Stomach (tissue), 9 donors: ENCODE results near the gene NDUFAF3. TPM values are rescaled to one million over a fixed set of nuclear protein-coding genes. Genes with fewer than 3 reads are reported as not detected.

Experiments
- DNase-seq, 2 donors: peaks; one replicate each; pipeline versions ENCODE4 v3.0.0 to v3.0.0-alpha.2; 2013 to 2019
- H3K27ac ChIP-seq, 5 donors: fragments of 200-600 bp in 4 of 5; sonication (generic) in 4 of 5; one replicate each; pipeline ENCODE4 v1.5.1; 2013 to 2019; ENCODE audit warnings: mild to moderate bottlenecking in 1 of 5, moderate library complexity in 1 of 5
- H3K27me3 ChIP-seq, 3 donors: fragments of 200-600 bp; sonication (generic); one replicate each; pipeline ENCODE4 v1.5.1; 2017 to 2019; ENCODE audit warnings: mixed run types in 1 of 3
- H3K36me3 ChIP-seq, 4 donors: fragments of 200-600 bp; sonication (generic); 1 replicate in 3 of 4; 2 replicates in 1 of 4; pipeline ENCODE4 v1.5.1; 2016 to 2019
- H3K4me1 ChIP-seq, 4 donors: fragments of 200-600 bp; sonication (generic); one replicate each; pipeline ENCODE4 v1.5.1; 2016 to 2019
- H3K4me3 ChIP-seq, 4 donors: fragments of 200-600 bp; sonication (generic) in 3 of 4; one replicate each; pipeline ENCODE4 v1.5.1; 2016 to 2019; ENCODE audit warnings: mild to moderate bottlenecking in 1 of 4
- H3K9me3 ChIP-seq, 4 donors: fragments of 200-600 bp; sonication (generic); one replicate each; pipeline ENCODE4 v1.5.1; 2016 to 2019
- EP300 ChIP-seq: sonication (generic); formaldehyde crosslinking; IDR thresholded peaks from one replicate; pipeline ENCODE4 v1.6.1; 2017; ENCODE audit warnings: antibody characterized with exemption
- POLR2A ChIP-seq, 4 donors: fragments of 450-650 bp; IDR thresholded peaks; one replicate each; pipeline ENCODE4 v1.6.1; 2016; ENCODE audit warnings: antibody characterized with exemption in 4 of 4, control low read depth in 2 of 4, mild to moderate bottlenecking in 1 of 4, moderate library complexity in 1 of 4
- POLR2AphosphoS5 ChIP-seq, 3 donors: sonication (generic); formaldehyde crosslinking; IDR thresholded peaks; one replicate each; pipeline ENCODE4 v1.6.1; 2016; ENCODE audit warnings: antibody characterized with exemption in 3 of 3
- WGBS, 5 donors: extraction: QIAGEN DNeasy Blood & Tissue Kit in 3 of 5; methylation state at CpG; one replicate each; pipeline versions ENCODE4 v1.1.5 to v1.1.7; 2013 to 2018; 5-methylcytosine and 5-hydroxymethylcytosine counted together
- intact Hi-C: fragments of 100-400 bp; cut with DNase I; formaldehyde crosslinking; loops from one replicate; pipeline ENCODE4 v1.15.1; 2023; ENCODE audit warnings: low total_unique reads
- polyA plus RNA-seq, 3 donors: library from polyadenylated mRNA; stranded (reverse); fragments of 200-250 nt; gene quantifications; one replicate each; pipeline ENCODE4 v1.2.3, GENCODE V29; 2013
- total RNA-seq, 5 donors: library from RNA; depleted of rRNA; stranded (reverse); fragments of >200 nt; gene quantifications; one replicate each; pipeline versions ENCODE4 v1.1.0 to v1.2.3, GENCODE V29; 2014 to 2016
- TF ChIP-seq, protein P1 (sequence below), 7 experiments: fragments of 450-650 bp in 4 of 7; fragments of 200-600 bp in 3 of 7; sonication (generic) in 3 of 7; IDR thresholded peaks; one replicate each; pipeline ENCODE4 v1.5.1; 2016 to 2019; ENCODE audit warnings: antibody characterized with exemption in 7 of 7, control low read depth in 2 of 7, mild to moderate bottlenecking in 1 of 7
- donor health status: healthy with polysubstance abuse.
- donor health status: Bipolar disorder and iron deficiency.
- donor health status: healthy.

Gene NDUFAF3
- total and polyA plus RNA-seq, 8 donors = 41.3 to 105 (median 61.3) TPM

- H3K36me3 ChIP-seq = peaks cover 0 to 32% (median 18%) of the 10 kb centered on the region in 4 donors
- no peaks in the 10 kb centered on the region for H3K27me3 ChIP-seq
- TF ChIP-seq, protein P1, sequence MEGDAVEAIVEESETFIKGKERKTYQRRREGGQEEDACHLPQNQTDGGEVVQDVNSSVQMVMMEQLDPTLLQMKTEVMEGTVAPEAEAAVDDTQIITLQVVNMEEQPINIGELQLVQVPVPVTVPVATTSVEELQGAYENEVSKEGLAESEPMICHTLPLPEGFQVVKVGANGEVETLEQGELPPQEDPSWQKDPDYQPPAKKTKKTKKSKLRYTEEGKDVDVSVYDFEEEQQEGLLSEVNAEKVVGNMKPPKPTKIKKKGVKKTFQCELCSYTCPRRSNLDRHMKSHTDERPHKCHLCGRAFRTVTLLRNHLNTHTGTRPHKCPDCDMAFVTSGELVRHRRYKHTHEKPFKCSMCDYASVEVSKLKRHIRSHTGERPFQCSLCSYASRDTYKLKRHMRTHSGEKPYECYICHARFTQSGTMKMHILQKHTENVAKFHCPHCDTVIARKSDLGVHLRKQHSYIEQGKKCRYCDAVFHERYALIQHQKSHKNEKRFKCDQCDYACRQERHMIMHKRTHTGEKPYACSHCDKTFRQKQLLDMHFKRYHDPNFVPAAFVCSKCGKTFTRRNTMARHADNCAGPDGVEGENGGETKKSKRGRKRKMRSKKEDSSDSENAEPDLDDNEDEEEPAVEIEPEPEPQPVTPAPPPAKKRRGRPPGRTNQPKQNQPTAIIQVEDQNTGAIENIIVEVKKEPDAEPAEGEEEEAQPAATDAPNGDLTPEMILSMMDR (IDR thresholded peaks at IDR 0.05) = no peak
- TF ChIP-seq POLR2AphosphoS5 (IDR thresholded peaks at IDR 0.05) = no peak
- no peak for TF ChIP-seq EP300
- TF ChIP-seq POLR2A (IDR thresholded peaks at IDR 0.05) = no peak
- 85 to 92% (median 87%) methylated on average over 6 of the region's 6 CpGs for WGBS, 5 donors
- no peak for DNase-seq
- intact Hi-C loops = no loop called here
- H3K27ac ChIP-seq = no peak overlapping the region
- no peaks in the 10 kb centered on the region for H3K9me3 ChIP-seq
- no peak overlapping the region for H3K4me3 ChIP-seq
- peaks cover 9 to 66% (median 41%) of the 10 kb centered on the region in 4 donors for H3K4me1 ChIP-seq
These were observed 20.8 kb upstream of the NDUFAF3 start for GRCh38 chr3:49001155-49001554.

DNA sequence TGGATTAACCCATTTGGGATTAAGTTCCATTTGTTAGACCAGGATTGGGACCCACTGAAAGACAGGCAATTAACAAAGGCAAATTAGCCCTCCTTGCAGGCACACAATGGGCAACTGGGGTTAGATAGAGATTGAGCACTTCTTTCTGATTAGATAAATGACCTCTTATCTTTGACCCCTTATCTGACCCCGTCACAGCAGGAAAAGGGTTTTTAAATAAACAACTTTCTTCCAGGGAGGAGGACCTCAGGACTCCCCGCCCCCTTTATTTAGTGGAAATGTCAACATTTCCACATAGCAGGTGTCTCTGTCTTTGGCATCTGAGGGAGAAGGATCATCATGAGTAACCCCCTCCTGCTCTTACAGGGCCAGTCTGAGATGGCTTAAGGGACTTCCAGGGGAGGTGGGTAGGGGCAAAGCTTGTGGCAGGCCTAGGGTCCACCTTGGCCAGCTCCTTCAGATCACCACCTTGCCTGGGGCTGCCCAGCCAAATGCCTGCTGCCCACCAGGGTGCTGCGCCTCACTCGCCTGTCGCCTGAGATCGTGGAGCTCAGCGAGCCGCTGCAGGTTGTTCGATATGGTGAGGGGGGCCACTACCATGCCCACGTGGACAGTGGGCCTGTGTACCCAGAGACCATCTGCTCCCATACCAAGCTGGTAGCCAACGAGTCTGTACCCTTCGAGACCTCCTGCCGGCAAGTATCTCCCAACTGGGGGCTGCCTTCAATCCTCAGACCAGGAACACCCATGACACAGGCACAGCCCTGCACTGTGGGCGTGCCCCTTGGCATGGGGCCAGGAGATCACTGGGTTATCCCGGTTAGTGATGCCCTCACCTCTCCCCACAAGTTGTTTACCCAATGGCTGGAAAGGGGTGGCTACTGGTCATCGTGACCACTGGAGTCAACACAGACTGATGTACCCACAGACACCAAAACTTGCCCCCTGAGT is 17.3 kb upstream of the NDUFAF3 start:
- WGBS, 5 donors = 59 to 78% (median 67%) methylated on average over 8 to 16 of the region's 16 CpGs

DNA sequence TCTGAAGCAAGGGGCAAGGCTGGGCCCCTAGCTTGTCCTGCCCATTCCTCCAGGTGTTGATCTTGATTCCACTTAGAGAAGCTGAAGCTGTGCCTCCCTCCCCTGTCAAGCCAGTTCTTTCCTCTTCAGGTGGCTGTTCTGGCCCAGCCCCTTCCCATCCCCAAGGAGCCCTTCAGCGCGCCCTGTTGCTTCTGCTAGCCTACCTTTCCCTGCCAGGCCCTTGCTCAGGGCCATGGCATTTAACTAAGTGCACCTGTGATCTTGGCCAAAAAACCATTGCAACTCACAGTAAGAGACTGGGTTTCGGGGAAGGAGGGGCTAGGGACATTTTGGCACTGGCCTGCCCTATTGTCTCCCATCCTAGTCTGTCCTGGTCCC is 16.6 kb upstream of the NDUFAF3 start:
- WGBS, 5 donors = 93 to 100% (median 96%) methylated on average over 2 to 3 of the region's 3 CpGs
- TF ChIP-seq, protein P1 (IDR thresholded peaks at IDR 0.05) = no peak
- TF ChIP-seq EP300 (no peak), POLR2AphosphoS5 (IDR thresholded peaks at IDR 0.05) (no peak), POLR2A (IDR thresholded peaks at IDR 0.05) (no peak)
- Histone ChIP-seq H3K27me3 (no peaks in the 10 kb centered on the region), H3K4me1 (peaks cover 24 to 64% (median 48%) of the 10 kb centered on the region in 4 donors), H3K9me3 (no peaks in the 10 kb centered on the region), H3K27ac (peak overlapping the region in 1 of 5 donors; percentile 94), H3K36me3 (peaks cover 0 to 17% (median 6%) of the 10 kb centered on the region in 4 donors), H3K4me3 (no peak overlapping the region)
- intact Hi-C loops = no loop called here
- DNase-seq = no peak

More for the DNA sequence above, 17.3 kb upstream of the NDUFAF3 start:
- Histone ChIP-seq H3K36me3 (peaks cover 0 to 14% (median 6%) of the 10 kb centered on the region in 4 donors), H3K4me1 (peaks cover 24 to 69% (median 50%) of the 10 kb centered on the region in 4 donors), H3K27ac (peak overlapping the region in 1 of 5 donors; percentile 94), H3K4me3 (no peak overlapping the region), H3K9me3 (no peaks in the 10 kb centered on the region), H3K27me3 (no peaks in the 10 kb centered on the region)
- TF ChIP-seq POLR2AphosphoS5 (IDR thresholded peaks at IDR 0.05) = no peak
- TF ChIP-seq, protein P1 (IDR thresholded peaks at IDR 0.05) = no peak
- no peak for TF ChIP-seq EP300
- no peak for TF ChIP-seq POLR2A (IDR thresholded peaks at IDR 0.05)
- DNase-seq = peak in 1 of 2 donors; percentile 72
- intact Hi-C loops = no loop called here

DNA sequence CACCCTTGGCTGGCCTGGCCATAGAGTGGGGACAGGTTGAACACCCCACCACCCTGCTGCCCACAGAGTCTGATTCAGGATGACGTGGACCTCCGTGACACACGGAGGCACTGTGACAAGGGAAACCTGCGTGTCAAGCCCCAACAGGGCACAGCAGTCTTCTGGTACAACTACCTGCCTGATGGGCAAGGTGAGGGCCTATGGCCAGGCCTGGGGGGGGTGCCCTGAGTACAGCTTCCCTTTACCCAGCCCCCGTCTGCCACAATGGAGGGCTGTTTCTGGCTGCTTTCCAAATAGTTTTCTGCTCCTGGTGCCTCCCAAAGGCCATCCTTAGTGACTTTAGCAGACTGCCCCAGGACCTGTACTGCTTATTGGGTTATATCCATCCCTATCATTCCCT is 15.9 kb upstream of the NDUFAF3 start:
- peaks cover 0 to 17% (median 6%) of the 10 kb centered on the region in 4 donors for H3K36me3 ChIP-seq
- H3K4me1 ChIP-seq = peaks cover 24 to 61% (median 47%) of the 10 kb centered on the region in 4 donors
- intact Hi-C loops = no loop called here
- 70 to 98% (median 95%) methylated on average over 1 to 5 of the region's 5 CpGs for WGBS, 5 donors
- DNase-seq = no peak
- H3K9me3 ChIP-seq = no peaks in the 10 kb centered on the region
- TF ChIP-seq POLR2AphosphoS5 (IDR thresholded peaks at IDR 0.05) = no peak
- TF ChIP-seq POLR2A (IDR thresholded peaks at IDR 0.05) = no peak
- TF ChIP-seq, protein P1 (IDR thresholded peaks at IDR 0.05) = no peak
- TF ChIP-seq EP300 = no peak
- peak overlapping the region in 4 of 5 donors; percentile 94 to 98 (median 96) for H3K27ac ChIP-seq
- H3K4me3 ChIP-seq = peak overlapping the region in 3 of 4 donors; percentile 66 to 87 (median 69)
- H3K27me3 ChIP-seq = no peaks in the 10 kb centered on the region
